H1 (cell line): ENCODE results near the gene CADPS. TPM values are rescaled to one million over a fixed set of nuclear protein-coding genes. Genes with fewer than 3 reads are reported as not detected.

Experiments
- HDAC2 ChIP-seq, 2 experiments: fragments of 300-600 bp in 1 of 2; sonication (generic) in 1 of 2; IDR thresholded peaks; 2 replicates each; pipeline ENCODE4 v1.6.1; 2011 to 2012; ENCODE audit warnings: low read depth in 2 of 2, low read length in 2 of 2, mild to moderate bottlenecking in 2 of 2, moderate library complexity in 2 of 2, borderline replicate concordance in 1 of 2, inconsistent platforms in 1 of 2
- polyA plus RNA-seq, 7 experiments: library from polyadenylated mRNA; depleted of rRNA in 3 of 7; stranded (reverse) in 5 of 7; unstranded in 2 of 7; fragments of >200 nt in 5 of 7; fragments of 200-250 nt in 2 of 7; gene quantifications; 1 replicate in 5 of 7; 2 replicates in 1 of 7; 4 replicates in 1 of 7; pipeline versions ENCODE4 v1.2.1 to v1.2.3, GENCODE V29; 2011 to 2013; ENCODE audit warnings: missing spikeins in 2 of 7, mixed read lengths in 2 of 7
- total RNA-seq: library from RNA; stranded (reverse); fragmentation: NEBNext Ultra II Directional; extraction: Animal tissue kit (Norgen Biotek cat#: 25700); gene quantifications from 2 replicates; pipeline ENCODE4 v1.2.1, GENCODE V29; 2021

The CADPS gene
- total and polyA plus RNA-seq, 2 of the 8 experiments (the other 6 are each of a cell fraction or from before 2014, with no cell fraction given), result 7.1 to 10.2 TPM

- TF ChIP-seq HDAC2 (IDR thresholded peaks at IDR 0.05; ENCODE audit: borderline replicate concordance in 1 of 2, low read depth in 2 of 2, low read length in 2 of 2), result no peak
Observed at GRCh38 chr3:62812631-62813030, 62.6 kb downstream of the CADPS start (continued).
